GM19455 (cell line): ENCODE data around the gene SEPTIN3.
A peak's percentile ranks its signal among the peaks of the same experiment; 100 is the strongest.

Experiments used
- ATAC-seq: cut with Tn5 transposase; IDR thresholded peaks from one replicate; pipeline ENCODE4 v1.9.1; 2021; ENCODE audit not compliant: unreplicated experiment

Gene SEPTIN3

DNA sequence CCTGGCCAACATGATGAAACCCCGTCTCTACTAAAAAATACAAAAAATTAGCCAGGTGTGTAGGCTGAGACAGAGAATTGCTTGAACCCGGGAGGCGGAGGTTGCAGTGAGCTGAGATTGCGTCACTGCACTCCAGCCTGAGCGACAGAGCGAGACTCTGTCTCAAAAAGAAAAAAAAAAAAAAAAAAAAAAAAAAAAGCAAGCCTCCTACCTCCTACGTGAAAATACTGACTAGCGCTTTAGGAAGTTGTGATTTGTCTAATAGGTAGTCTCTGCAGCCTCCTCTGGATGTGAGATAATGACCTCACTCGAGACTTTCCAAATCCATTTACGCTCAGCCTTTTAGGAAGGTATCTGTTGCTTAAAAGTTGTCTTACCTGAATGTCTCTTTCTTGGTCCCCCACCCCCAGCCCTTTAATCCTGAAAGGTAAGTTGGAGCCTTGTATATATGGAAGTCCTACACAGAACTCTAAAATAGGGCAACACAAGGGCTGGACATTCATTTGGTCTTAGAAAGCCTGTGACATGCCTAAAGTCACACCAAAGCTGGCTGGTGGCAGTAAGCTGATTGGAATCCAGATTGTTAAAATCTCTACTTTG is 5.5 kb downstream of the SEPTIN3 start:
- no peak for ATAC-seq

GRCh38 chr22:41975299-41976069 is 6.2 kb downstream of the SEPTIN3 start:
- no peak for ATAC-seq

DNA sequence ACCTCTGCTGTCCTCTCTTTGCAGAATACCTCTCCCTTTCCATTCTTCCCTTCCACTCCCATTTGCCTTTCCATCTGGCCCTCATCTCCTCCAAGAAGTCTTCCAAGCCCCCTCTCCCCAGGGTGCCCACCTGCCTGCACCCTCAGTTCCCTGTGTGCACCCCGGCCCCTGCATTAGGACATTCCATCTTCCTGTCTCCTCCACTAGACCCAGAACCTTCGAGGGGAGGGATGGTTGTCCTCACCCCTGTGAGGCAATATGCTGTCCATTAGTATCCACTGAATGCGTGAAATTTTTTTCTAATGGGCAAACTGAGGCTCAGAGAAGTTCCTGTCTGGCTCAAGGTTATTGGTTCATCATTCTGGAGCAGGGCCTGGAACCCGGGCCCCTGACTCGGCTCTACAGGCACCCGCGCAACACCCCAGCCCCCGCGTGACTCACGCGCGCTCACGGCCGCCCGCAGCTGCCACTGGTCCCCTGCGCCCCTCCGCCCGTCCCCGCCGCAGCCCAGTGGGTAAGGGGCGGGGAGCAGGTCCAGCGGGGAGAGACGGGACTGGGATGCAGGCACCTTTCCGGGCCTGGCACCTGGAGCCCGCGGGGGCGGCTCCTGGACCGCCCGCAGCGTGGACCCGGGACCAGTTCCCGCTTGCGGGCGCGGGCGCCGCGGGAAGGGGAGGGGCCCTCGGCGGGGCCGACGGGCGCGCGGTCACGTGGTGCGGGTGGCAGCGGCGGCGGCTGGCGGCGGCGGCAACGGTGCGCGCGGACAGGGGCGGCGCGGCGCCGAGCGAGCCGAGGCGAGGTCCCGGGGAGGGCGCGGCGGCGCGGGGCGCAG is 7.0 kb downstream of the SEPTIN3 start:
- ATAC-seq = no peak

DNA sequence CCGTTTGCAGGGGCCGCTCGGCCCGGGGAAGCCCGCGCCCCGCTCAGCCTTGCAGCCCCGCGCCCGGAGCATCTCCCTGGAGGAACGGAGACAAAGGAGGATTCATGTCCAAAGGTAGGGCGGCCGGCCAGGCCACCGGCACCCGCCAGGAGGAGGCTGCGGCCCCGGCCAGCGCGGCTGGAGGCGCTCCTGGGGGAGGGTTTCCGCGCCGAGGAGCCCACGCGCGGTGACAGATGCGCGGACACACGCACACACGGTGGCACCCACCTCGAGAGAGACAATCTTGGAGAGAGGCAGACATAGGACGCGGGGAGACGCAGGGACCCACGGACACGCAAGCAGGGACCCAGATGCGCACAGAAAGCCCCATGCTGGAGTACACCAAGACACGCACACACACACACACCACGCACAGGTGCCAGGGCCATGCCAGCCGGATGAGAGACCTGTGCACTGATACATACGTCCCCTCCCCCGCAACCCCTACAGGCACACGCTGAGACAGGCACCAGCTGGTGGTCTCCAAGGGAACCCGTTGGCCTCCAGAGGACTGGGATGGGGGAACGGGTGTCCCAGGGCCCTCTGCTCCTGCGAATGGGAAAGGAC is 7.8 kb downstream of the SEPTIN3 start:
- no peak for ATAC-seq

GRCh38 chr22:41978732-41979131 is 9.5 kb downstream of the SEPTIN3 start:
- no peak for ATAC-seq

GRCh38 chr22:41979423-41980250 is 10.4 kb downstream of the SEPTIN3 start:
- no peak for ATAC-seq

- no peak for ATAC-seq
Measured at GRCh38 chr22:41982865-41983264, 13.6 kb downstream of the SEPTIN3 start.

DNA sequence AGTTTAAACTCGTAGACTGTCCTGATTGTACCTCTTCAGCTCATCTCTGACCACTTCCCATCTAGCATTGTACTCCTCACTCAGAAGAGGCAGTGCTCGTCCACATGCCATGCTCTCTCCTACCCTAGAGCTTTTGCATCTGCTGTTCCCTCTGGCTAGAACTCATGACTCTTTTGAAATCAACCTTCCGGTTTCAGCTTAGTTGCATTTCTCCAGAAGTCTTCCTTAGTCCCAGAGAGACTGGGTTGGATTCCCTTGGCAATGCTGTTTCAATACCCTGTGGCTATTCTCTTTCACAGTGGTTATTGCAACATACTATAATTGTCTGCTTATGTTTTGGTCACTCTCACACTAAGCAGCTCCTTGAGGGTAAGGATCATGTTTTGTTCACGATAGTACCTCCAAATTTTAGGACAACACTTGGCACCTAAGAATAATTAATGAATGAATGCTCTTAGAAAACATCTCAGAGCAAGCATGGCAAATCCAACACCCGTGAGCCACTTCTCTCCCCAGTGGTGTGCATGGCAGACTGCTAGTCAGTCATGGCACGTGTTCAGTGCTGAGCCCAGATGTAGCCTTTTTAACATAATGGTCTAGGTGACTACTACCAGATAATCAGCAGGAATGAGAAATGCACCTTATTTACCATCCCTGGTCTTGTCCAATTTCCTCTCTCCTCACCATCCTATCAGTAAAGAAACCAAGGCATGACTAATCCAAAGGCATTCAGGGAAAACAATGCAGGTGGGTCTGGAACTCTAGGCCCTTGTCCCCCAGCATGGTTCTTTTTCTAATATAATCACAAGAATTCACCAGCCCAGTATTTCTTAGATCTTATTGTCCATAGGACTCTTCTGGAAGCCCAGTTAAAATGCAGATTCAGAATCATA is 14.5 kb downstream of the SEPTIN3 start:
- ATAC-seq = no peak

- ATAC-seq = no peak
Measured at GRCh38 chr22:41987276-41987675, 18.0 kb downstream of the SEPTIN3 start.

- ATAC-seq = no peak
Measured at GRCh38 chr22:41989246-41989645, 20.0 kb downstream of the SEPTIN3 start.

DNA sequence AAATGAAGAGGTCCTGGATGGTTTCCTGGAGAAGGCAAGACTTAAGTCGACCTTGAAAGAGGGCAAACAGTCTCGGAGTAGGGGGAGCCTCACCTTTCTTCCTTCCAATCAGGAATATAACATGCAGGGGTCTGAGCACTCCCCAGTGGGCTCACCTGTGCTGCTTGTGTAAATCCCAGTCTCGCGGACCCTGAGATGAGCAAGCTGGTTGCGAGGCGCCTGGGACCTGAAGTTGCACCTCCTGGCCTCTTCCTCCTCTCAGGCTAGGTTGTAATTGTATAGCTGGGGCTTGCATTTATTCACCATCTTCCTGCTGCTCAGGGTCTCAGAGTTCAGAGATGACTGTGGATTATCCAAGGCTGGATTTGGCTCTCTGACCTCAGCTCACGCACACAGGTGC is 21.9 kb downstream of the SEPTIN3 start:
- ATAC-seq = no peak

DNA sequence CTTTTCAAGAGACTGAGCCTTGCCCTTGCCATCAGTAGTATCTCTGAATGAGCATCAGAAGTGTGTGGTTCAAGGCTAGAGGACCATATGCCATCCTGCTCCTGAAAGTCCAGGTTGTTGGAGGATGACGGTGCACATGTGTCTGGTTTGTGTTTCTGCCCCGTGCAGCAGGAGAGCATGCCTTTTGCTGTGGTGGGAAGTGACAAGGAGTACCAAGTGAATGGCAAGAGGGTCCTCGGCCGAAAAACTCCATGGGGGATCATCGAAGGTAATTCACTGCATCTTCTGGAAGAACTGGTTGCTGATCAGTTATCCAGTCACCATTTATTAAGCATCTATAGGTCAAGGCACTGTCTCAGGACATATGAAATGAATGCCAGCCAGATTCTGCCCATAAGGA is 23.3 kb downstream of the SEPTIN3 start:
- no peak for ATAC-seq

DNA sequence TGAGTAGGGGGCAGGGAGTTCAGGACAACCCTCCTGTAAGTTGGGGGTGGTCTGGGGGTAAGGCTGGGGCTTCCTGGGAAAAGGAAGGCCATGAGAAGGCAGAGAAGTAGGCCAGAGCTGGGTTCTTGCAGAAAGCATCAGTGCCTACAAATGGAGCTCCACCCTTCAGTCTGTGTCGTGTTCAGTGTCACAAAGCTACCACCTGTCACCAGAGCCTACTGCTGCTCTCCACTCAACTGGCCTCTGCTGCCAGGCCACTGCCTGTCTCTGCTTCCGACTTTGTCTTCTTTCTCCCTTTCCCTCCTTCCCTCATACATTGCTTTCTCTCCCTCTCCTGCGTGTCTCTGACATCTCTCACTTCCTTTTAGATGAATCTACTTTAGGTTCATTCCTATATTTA is 26.0 kb downstream of the SEPTIN3 start:
- ATAC-seq = no peak

- ATAC-seq = no peak
Measured at GRCh38 chr22:41996826-41997225, 27.6 kb downstream of the SEPTIN3 start.

GRCh38 chr22:41998361-41999261 is 29.4 kb downstream of the SEPTIN3 start, which contains the start of gene WBP2NL:
TSS of gene WBP2NL (plus strand) at chr22:41998788. CDS start at chr22:41998819, 31 bp downstream.
- ATAC-seq = peak; percentile 77

DNA sequence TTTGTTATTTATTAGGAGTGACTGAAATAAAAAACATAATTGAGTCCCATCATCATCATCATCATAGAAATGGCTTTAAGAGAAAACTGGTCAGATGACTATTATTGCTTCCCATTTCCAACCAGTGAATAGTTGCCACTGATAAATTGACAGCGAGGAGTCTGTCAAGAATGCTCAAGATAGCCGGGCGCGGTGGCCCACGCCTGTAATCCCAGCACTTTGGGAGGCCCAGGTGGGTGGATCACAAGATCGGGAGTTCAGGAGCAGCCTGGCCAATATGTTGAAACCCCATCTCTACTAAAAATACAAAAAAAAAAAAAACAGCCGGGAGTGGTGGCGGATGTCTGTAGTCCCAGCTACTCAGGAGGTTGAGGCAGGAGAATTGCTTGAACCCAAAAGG is 31.2 kb downstream of the SEPTIN3 start:
- ATAC-seq = no peak

DNA sequence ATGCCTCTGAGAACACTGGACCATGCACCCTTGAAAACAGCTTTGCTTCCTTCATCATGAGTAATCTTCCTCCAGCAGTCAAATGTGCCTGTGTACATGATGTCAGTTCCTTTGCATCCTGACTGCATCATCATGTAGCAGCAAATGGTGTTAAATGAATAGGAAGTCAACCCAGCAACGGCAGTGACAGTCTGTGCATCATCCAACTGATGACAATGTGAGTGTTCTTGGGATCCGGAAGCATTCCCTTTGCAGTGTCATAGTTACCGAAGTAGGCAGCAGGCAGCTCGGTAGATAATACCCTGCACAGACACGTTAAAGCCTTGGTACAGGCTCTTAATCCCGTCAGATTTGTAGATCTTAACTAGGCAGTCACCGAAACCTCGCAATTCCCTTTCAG is 31.9 kb downstream of the SEPTIN3 start:
- ATAC-seq = no peak

GRCh38 chr22:42001706-42002105 is 32.5 kb downstream of the SEPTIN3 start:
- ATAC-seq = no peak
